Osteocyte (in vitro differentiated cells): ENCODE data around the gene SLC26A11. TPM values are rescaled to one million over a fixed set of nuclear protein-coding genes. Genes with fewer than 3 reads are reported as not detected.

Experiments
- DNase-seq: peaks from one replicate; pipeline ENCODE4 v3.0.0; 2021; ENCODE audit warnings: mixed read lengths; ENCODE audit not compliant: unreplicated experiment; ENCODE audit errors: extremely low spot score
- H3K27ac Mint-ChIP-seq: one replicate; pipeline ENCODE4 v1.8.0; 2021; ENCODE audit warnings: mild to moderate bottlenecking, mixed read lengths; ENCODE audit not compliant: unreplicated experiment
- H3K27me3 Mint-ChIP-seq: one replicate; pipeline ENCODE4 v1.8.0; 2021; ENCODE audit warnings: mixed read lengths; ENCODE audit not compliant: unreplicated experiment
- H3K36me3 Mint-ChIP-seq: one replicate; pipeline ENCODE4 v1.8.0; 2021; ENCODE audit warnings: mixed read lengths; ENCODE audit not compliant: unreplicated experiment
- H3K4me1 Mint-ChIP-seq: one replicate; pipeline ENCODE4 v1.8.0; 2021; ENCODE audit warnings: mixed read lengths; ENCODE audit not compliant: unreplicated experiment
- H3K4me3 Mint-ChIP-seq: one replicate; pipeline ENCODE4 v1.8.0; 2021; ENCODE audit warnings: mild to moderate bottlenecking, moderate library complexity, mixed read lengths; ENCODE audit not compliant: unreplicated experiment
- H3K9me3 Mint-ChIP-seq: one replicate; pipeline ENCODE4 v1.8.0; 2021; ENCODE audit warnings: mixed read lengths; ENCODE audit not compliant: unreplicated experiment
- total RNA-seq: library from RNA; stranded (reverse); gene quantifications from 2 replicates; pipeline ENCODE4 v1.2.1, GENCODE V29; 2021
- TF ChIP-seq, protein P1 (sequence below): fragments of 200-600 bp; sonication (generic); IDR thresholded peaks from 2 replicates; pipeline ENCODE4 v1.5.0; 2021; ENCODE audit warnings: antibody characterized with exemption, mild to moderate bottlenecking, moderate library complexity

SLC26A11 gene
- total RNA-seq, 1 donor from 2014 or later: 34.7 TPM

DNA sequence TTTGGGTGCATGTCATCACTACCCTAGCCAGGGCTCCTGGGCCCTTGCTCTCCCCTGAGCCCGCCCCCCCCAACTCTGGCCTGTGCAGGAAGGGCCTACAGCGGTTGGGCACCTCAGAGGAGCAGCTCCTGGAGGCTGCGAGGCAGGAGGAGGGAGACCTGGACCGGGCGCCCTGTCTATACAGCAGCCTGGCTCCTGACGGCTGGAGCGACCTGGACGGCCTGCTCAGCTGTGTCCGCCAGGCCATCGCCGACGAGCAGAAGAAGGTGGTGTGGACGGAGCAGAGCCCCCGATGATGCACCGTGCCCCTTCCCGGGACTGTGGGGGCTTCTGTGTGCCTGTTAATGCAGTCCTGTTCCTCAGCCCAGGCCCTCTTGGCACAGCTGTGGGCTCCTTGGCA, 12.2 kb upstream of the SLC26A11 start:
- Mint-ChIP-seq H3K4me3 (no peak overlapping the region), H3K4me1 (no peaks in the 10 kb centered on the region), H3K27ac (no peak overlapping the region), H3K27me3 (no peaks in the 10 kb centered on the region), H3K9me3 (no peaks in the 10 kb centered on the region), H3K36me3 (peaks cover 12% of the 10 kb centered on the region)
- DNase-seq: no peak
- TF ChIP-seq, protein P1, sequence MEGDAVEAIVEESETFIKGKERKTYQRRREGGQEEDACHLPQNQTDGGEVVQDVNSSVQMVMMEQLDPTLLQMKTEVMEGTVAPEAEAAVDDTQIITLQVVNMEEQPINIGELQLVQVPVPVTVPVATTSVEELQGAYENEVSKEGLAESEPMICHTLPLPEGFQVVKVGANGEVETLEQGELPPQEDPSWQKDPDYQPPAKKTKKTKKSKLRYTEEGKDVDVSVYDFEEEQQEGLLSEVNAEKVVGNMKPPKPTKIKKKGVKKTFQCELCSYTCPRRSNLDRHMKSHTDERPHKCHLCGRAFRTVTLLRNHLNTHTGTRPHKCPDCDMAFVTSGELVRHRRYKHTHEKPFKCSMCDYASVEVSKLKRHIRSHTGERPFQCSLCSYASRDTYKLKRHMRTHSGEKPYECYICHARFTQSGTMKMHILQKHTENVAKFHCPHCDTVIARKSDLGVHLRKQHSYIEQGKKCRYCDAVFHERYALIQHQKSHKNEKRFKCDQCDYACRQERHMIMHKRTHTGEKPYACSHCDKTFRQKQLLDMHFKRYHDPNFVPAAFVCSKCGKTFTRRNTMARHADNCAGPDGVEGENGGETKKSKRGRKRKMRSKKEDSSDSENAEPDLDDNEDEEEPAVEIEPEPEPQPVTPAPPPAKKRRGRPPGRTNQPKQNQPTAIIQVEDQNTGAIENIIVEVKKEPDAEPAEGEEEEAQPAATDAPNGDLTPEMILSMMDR: no peak

GRCh38 chr17:80209765-80210164, 10.5 kb upstream of the SLC26A11 start:
- H3K36me3 Mint-ChIP-seq: peaks cover 12% of the 10 kb centered on the region
- DNase-seq: no peak
- no peaks in the 10 kb centered on the region for H3K27me3 Mint-ChIP-seq
- H3K9me3 Mint-ChIP-seq: no peaks in the 10 kb centered on the region
- TF ChIP-seq, protein P1: no peak
- H3K4me1 Mint-ChIP-seq: no peaks in the 10 kb centered on the region
- no peak overlapping the region for H3K4me3 Mint-ChIP-seq
- H3K27ac Mint-ChIP-seq: no peak overlapping the region

DNA sequence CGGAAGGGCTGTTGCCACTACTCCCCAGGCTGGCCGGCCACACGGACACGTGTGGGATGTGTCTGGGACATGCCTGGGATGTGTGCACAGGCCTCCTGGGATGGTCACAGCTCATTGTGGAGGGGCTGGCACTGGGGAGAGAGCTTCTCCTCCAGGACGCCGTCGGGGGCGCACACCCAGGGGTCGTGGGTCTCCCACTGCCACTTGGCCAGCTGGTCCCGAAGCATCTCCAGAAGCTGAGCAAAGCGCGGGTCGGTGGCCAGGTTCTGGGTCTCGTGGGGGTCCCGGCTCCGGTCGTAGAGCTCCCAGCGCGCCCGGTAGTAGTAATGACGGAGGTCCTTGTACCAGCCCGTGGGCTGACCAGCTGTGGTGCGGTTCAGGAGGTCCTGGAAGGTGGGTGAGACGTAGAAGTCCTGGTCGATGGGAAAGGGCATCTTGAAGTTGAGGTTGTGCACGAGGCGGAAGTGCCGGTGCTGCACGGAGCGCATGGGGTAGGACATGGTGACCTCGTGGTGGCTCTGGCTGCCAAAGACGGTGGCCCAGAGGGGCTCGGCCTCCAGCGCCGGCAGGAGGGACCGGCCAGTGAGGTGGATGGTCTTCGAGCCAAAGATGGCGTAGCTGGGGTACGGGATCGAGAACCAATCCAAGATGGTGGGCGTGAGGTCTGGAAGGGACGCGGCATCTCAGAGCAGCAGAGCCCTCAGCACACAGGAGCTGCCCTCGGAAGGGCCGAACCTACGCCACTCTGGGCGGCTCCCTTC, 9.7 kb upstream of the SLC26A11 start:
- H3K4me1 Mint-ChIP-seq: no peaks in the 10 kb centered on the region
- no peak for DNase-seq
- no peak overlapping the region for H3K27ac Mint-ChIP-seq
- no peaks in the 10 kb centered on the region for H3K9me3 Mint-ChIP-seq
- no peaks in the 10 kb centered on the region for H3K27me3 Mint-ChIP-seq
- TF ChIP-seq, protein P1: no peak
- H3K36me3 Mint-ChIP-seq: peaks cover 12% of the 10 kb centered on the region
- no peak overlapping the region for H3K4me3 Mint-ChIP-seq

GRCh38 chr17:80212109-80212508, 8.1 kb upstream of the SLC26A11 start:
- Mint-ChIP-seq H3K27me3 (no peaks in the 10 kb centered on the region), H3K9me3 (no peaks in the 10 kb centered on the region), H3K4me3 (no peak overlapping the region), H3K27ac (no peak overlapping the region), H3K4me1 (no peaks in the 10 kb centered on the region), H3K36me3 (peaks cover 17% of the 10 kb centered on the region)
- DNase-seq: no peak
- TF ChIP-seq, protein P1: no peak

- no peak overlapping the region for H3K4me3 Mint-ChIP-seq
- H3K9me3 Mint-ChIP-seq: no peaks in the 10 kb centered on the region
- no peaks in the 10 kb centered on the region for H3K27me3 Mint-ChIP-seq
- no peak for DNase-seq
- peaks cover 19% of the 10 kb centered on the region for H3K36me3 Mint-ChIP-seq
- TF ChIP-seq, protein P1: no peak
- H3K27ac Mint-ChIP-seq: no peak overlapping the region
- H3K4me1 Mint-ChIP-seq: no peaks in the 10 kb centered on the region
Measured at GRCh38 chr17:80212511-80212910, 7.7 kb upstream of the SLC26A11 start.
